Smooth muscle cell (in vitro differentiated cells): ENCODE measurements around the gene LRGUK. TPM values are rescaled to one million over a fixed set of nuclear protein-coding genes. Genes with fewer than 3 reads are reported as not detected.

Experiments used
- DNase-seq: peaks from one replicate; lab custom pipeline; 2025; ENCODE audit not compliant: unreplicated experiment; lab: John Stamatoyannopoulos, UW
- H2AFZ ChIP-seq: fragments of 200-600 bp; sonication (generic); 2 replicates; pipeline ENCODE4 v1.6.0; 2016; ENCODE audit warnings: antibody characterized with exemption, low read depth, mild to moderate bottlenecking
- H3F3A ChIP-seq: fragments of 200-600 bp; sonication (generic); 2 replicates; pipeline ENCODE4 v1.6.0; 2017; ENCODE audit warnings: antibody characterized with exemption, low read depth
- H3K27ac ChIP-seq: fragments of 200-600 bp; sonication (generic); 2 replicates; pipeline ENCODE4 v1.5.1; 2016; ENCODE audit warnings: low read depth, mild to moderate bottlenecking
- H3K27me3 ChIP-seq: fragments of 200-600 bp; sonication (generic); 2 replicates; pipeline ENCODE4 v1.6.1; 2016; ENCODE audit warnings: low read depth, mild to moderate bottlenecking
- H3K36me3 ChIP-seq: fragments of 200-600 bp; sonication (generic); 2 replicates; pipeline ENCODE4 v1.5.1; 2016; ENCODE audit warnings: low read depth
- H3K4me1 ChIP-seq: fragments of 200-600 bp; sonication (generic); 2 replicates; pipeline ENCODE4 v1.5.1; 2016; ENCODE audit warnings: low read depth
- H3K4me2 ChIP-seq: fragments of 200-600 bp; sonication (generic); 2 replicates; pipeline ENCODE4 v1.6.0; 2016; ENCODE audit warnings: mild to moderate bottlenecking
- H3K4me3 ChIP-seq: fragments of 200-600 bp; sonication (generic); 2 replicates; pipeline ENCODE4 v1.5.1; 2016; ENCODE audit warnings: mild to moderate bottlenecking
- H3K79me2 ChIP-seq: fragments of 200-600 bp; sonication (generic); 2 replicates; pipeline ENCODE4 v1.6.0; 2016; ENCODE audit warnings: low read depth, mild to moderate bottlenecking
- H3K9ac ChIP-seq: fragments of 200-600 bp; sonication (generic); 2 replicates; pipeline ENCODE4 v1.6.0; 2016; ENCODE audit warnings: low read depth
- H3K9me3 ChIP-seq: fragments of 200-600 bp; sonication (generic); replicated peaks from 2 replicates; pipeline ENCODE4 v1.5.1; 2016; ENCODE audit warnings: low read depth
- H4K20me1 ChIP-seq: fragments of 200-600 bp; sonication (generic); 2 replicates; pipeline ENCODE4 v1.6.0; 2016; ENCODE audit warnings: low read depth
- CTCF ChIP-seq: fragments of 200-600 bp; sonication (generic); IDR thresholded peaks from 2 replicates; pipeline ENCODE4 v1.5.1; 2017; ENCODE audit warnings: borderline replicate concordance, mild to moderate bottlenecking, antibody characterized with exemption; ENCODE audit not compliant: insufficient read depth, poor library complexity, severe bottlenecking
- WGBS: methylation state at CpG from one replicate; pipeline ENCODE4 v1.1.7; 2016; ENCODE audit warnings: low lambda C conversion rate; 5-methylcytosine and 5-hydroxymethylcytosine counted together
- polyA plus RNA-seq: library from polyadenylated mRNA; unstranded; fragments of >200 nt; fragmentation: Nextera tagmentation; extraction: Ambion mirVana; gene quantifications from 2 replicates; pipeline ENCODE4 v1.2.1, GENCODE V29; 2016
- total RNA-seq: library from RNA; depleted of rRNA; stranded (reverse); fragments of >200 nt; gene quantifications from 2 replicates; pipeline ENCODE4 v1.2.3, GENCODE V29; 2014

Gene LRGUK
- total and polyA plus RNA-seq, 2 experiments from 2014 or later = 0.18 TPM; not detected in 1

DNA sequence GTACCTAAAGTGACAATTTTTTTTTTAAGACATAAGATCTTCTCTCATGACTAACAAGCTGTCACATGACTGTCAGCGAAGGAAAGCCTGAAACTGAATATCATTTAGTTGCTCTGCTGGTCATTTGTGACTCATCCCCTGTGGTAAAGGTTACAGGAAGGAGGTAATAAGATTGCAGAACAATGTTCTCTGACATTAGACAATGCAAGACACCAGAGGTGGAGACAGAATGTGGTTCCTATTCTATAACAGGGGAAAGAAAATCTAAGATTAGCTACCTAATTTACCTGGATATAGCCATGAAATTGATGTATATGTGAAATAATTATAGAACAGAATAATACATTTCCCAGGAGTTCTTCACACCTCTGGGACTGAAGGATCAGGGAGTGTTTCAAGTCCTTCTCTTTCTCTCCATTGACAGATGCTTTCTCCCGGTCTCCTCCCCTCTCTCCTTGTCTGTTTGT lies 47.7 kb downstream of the LRGUK start:
- Histone ChIP-seq H3K4me3 (no peak overlapping the region), H4K20me1 (no peaks in the 10 kb centered on the region), H3K9ac (no peak overlapping the region), H3K36me3 (no peaks in the 10 kb centered on the region), H3K4me1 (peaks cover 8% of the 10 kb centered on the region), H3K9me3 (no peaks in the 10 kb centered on the region), H2AFZ (no peak overlapping the region), H3K27ac (peak overlapping the region; percentile 72), H3K27me3 (no peaks in the 10 kb centered on the region), H3K79me2 (no peaks in the 10 kb centered on the region), H3K4me2 (peak overlapping the region; percentile 33), H3F3A (no peaks in the 10 kb centered on the region)
- DNase-seq = no peak
- WGBS = 42% methylated on average over 2 of the region's 2 CpGs
- TF ChIP-seq CTCF = no peak

- H3K4me2 ChIP-seq = no peak overlapping the region
Measured at GRCh38 chr7:134175334-134176036, 48.3 kb downstream of the LRGUK start.

GRCh38 chr7:134176037-134176350 lies 48.9 kb downstream of the LRGUK start:
- 86% methylated on average over 4 of the region's 4 CpGs for WGBS
- H3K4me2 ChIP-seq = no peak overlapping the region
- no peaks in the 10 kb centered on the region for H3K27me3 ChIP-seq
- H2AFZ ChIP-seq = no peak overlapping the region
- H3K79me2 ChIP-seq = no peaks in the 10 kb centered on the region
- no peaks in the 10 kb centered on the region for H3F3A ChIP-seq
- H3K4me3 ChIP-seq = no peak overlapping the region
- H4K20me1 ChIP-seq = no peaks in the 10 kb centered on the region
- no peak overlapping the region for H3K27ac ChIP-seq
- no peak for TF ChIP-seq CTCF
- peaks cover 8% of the 10 kb centered on the region for H3K4me1 ChIP-seq
- H3K9ac ChIP-seq = no peak overlapping the region
- H3K36me3 ChIP-seq = no peaks in the 10 kb centered on the region
- H3K9me3 ChIP-seq = no peaks in the 10 kb centered on the region
- no peak for DNase-seq

More at GRCh38 chr7:134175334-134176036, 48.3 kb downstream of the LRGUK start:
- no peaks in the 10 kb centered on the region for H3K79me2 ChIP-seq
- no peaks in the 10 kb centered on the region for H4K20me1 ChIP-seq
- no peak overlapping the region for H3K9ac ChIP-seq
- H3K4me3 ChIP-seq = no peak overlapping the region
- H3K27ac ChIP-seq = peak overlapping the region; percentile 72
- H3K9me3 ChIP-seq = no peaks in the 10 kb centered on the region
- TF ChIP-seq CTCF = no peak
- no peak for DNase-seq
- peaks cover 8% of the 10 kb centered on the region for H3K4me1 ChIP-seq
- no peaks in the 10 kb centered on the region for H3F3A ChIP-seq
- no peak overlapping the region for H2AFZ ChIP-seq
- no peaks in the 10 kb centered on the region for H3K36me3 ChIP-seq
- WGBS = 90% methylated on average over 6 of the region's 6 CpGs
- no peaks in the 10 kb centered on the region for H3K27me3 ChIP-seq
